Kidney tubule cell (primary cell): ENCODE measurements around the gene PHKB.
"Not testable (repeated sequence)": the region's sequence is repeated elsewhere in the genome, so short reads cannot be mapped to it uniquely, and the experiment has no call there.

ENCODE experiments used
- DNase-seq: peaks from one replicate; pipeline ENCODE4 v3.0.0-alpha.2; 2018; ENCODE audit warnings: low spot score

Gene PHKB

GRCh38 chr16:47625115-47625567 lies 164.0 kb downstream of the PHKB start:
- DNase-seq, result no peak

GRCh38 chr16:47626246-47626645 lies 165.1 kb downstream of the PHKB start:
- no peak for DNase-seq

- no peak for DNase-seq
These were observed 166.0 kb downstream of the PHKB start for GRCh38 chr16:47627085-47627639.

GRCh38 chr16:47627721-47628120 lies 166.6 kb downstream of the PHKB start:
- DNase-seq, result no peak

GRCh38 chr16:47631131-47631530 lies 170.0 kb downstream of the PHKB start:
- DNase-seq, result no peak

DNA sequence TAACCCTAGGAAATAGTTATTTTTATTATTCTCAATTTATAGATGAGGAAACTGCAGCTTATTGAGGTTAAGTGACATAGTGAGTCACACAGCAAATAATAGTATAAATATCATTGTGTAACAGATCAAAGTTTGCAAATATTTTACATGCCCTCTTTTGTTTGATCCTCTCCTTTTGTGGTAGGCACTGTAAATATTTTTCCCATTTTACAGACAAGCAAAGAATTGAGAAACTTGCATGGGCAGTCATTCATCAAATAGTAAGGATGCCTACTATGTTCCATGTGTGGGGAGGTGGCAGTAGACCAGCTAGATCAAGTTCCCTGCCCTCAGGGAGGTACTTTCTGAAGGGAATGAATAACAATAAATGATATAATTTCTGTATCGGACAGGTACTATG lies 173.0 kb downstream of the PHKB start:
- DNase-seq, result no peak

DNA sequence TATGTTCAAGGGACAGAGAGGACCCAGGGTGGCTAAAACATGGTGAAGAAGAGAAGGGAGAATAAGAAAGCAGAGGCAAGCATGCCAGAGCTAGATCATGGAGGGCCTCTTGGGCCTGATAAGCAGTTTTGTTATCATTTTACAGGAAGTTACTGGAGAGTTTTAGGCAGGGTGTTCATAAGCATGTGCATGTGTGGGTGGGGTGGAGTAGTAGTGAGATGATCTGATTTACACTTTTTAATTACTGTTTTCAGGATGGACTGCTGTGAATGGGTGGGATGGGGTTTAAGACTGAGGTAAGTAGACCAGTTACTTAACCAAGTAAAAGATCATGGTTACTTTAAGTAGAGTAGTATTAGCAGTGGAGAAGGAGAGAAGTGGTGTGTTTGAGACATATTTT lies 173.6 kb downstream of the PHKB start:
- no peak for DNase-seq

DNA sequence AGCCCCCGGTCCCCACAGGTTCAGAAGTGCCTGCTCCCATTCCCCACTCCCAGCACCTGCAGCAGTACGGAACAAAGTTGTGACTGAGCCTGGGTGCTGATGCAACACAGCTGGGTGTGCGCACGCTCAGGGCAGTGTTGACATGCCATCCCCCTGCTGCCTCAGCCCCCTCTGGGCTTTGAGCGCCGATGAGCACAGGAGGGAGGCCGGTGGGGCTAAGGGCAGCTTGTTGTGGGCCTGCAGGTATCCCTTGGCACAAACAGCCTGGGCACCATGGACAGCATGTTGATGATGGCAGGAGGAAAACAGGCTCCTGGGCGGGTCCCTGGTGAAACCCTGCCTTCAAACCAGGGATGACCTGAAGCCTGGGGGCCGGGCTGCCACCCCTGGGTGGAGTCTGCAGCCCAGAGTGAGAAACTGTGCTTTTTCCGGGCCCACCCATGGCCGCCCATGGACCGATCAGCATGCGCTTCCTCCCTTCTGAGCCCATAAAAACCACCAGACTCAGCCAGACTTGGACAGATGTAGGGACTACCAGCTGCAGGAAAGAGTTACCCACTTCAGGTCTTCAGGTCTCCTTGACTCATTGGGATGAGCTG lies 175.5 kb downstream of the PHKB start:
- no peak for DNase-seq

GRCh38 chr16:47638175-47638574 lies 177.0 kb downstream of the PHKB start:
- no peak for DNase-seq

DNA sequence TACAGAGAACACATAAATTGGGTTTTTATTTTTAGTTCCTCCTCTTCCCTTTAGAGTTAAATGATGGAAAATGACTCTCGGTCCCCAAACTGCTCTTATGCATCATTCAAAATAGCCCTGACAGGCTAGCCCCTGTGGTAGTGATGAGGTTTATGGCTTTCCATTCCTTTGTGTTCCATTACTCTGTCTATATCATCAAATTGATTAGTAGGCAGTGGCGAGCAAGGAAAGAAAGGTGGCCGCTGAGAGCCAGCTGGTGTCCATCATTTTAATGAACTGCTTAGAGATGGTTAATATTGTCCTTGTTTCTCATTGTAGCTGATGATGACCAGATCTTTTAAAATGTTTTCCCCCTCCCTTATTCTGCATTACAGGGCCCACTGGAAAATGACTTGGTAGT lies 179.5 kb downstream of the PHKB start:
- no peak for DNase-seq

DNA sequence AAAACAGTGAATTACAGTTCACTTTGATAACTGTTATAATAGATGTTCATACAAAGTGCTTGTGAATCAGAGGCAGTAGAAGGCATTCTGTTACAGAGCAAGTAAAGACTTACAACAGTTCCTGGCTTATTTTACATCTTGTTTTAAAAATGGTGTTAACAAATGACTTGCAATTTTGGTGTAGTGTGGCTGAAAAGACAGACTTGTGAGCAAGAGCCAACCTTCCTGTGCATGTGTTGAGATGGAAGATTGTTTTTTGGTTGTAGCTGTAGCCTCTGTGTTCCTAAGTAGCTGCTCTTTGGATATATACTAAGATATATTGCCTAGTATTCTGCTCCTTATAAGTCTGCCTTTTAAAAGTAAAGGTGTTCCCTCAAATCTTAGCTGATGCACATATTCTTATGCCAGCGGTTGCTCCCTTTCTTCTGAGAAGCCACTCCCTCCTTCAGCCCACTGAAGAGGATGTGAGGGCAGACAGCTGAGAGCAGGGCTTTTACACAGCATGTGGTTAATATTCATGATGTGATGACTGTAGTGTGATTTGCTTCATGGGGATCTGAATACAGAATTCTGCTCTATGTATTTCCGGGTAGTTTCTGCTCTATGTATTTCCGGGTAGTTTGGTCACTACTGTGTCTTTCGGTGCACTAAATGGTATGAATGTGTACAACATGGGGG lies 182.3 kb downstream of the PHKB start:
- no peak for DNase-seq

DNA sequence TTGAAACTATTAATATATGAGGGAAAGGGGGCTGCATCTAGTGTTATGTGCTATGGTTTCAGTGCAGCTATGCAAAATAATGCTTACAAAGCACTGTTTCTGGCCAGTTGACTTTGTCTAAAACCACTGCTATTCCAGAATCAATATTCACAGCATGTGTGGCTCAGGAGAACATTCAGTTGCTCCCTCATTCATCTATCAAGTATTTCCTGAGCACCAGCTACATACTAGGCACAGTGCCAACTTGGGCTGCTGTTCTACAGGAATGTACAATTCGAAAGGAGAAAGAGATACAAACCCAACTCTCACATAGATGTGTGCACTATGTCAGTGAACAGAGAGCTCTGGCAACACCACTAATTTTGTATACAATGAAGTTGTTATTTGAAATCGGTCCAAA lies 183.0 kb downstream of the PHKB start:
- peak; percentile 51 for DNase-seq

GRCh38 chr16:47644661-47645060 lies 183.5 kb downstream of the PHKB start:
- no peak for DNase-seq

- DNase-seq, result no peak
These were observed 185.8 kb downstream of the PHKB start for GRCh38 chr16:47646914-47647313.

GRCh38 chr16:47657032-47657431 lies 195.9 kb downstream of the PHKB start:
- DNase-seq, result no peak

- DNase-seq, result no peak
These were observed 196.8 kb downstream of the PHKB start for GRCh38 chr16:47657977-47658376.

DNA sequence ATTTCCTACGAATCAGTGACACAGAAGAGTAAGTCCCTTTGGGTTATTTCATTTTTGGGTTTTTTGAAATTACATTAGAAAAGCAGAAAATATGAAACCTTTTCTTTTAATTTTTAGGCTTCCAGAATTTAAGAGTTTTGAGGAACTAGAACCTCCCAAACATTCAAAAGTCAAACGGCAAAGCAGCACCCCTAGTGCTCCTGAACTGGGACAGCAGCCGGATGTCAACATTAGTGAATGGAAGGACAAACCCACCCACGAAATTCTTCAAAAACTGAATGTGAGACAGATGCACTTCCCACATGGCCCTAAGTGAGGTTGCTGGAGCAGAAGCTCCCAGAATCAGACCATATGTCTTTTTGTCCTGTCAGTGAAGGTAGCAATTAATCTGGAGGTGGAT lies 199.4 kb downstream of the PHKB start:
- no peak for DNase-seq

DNA sequence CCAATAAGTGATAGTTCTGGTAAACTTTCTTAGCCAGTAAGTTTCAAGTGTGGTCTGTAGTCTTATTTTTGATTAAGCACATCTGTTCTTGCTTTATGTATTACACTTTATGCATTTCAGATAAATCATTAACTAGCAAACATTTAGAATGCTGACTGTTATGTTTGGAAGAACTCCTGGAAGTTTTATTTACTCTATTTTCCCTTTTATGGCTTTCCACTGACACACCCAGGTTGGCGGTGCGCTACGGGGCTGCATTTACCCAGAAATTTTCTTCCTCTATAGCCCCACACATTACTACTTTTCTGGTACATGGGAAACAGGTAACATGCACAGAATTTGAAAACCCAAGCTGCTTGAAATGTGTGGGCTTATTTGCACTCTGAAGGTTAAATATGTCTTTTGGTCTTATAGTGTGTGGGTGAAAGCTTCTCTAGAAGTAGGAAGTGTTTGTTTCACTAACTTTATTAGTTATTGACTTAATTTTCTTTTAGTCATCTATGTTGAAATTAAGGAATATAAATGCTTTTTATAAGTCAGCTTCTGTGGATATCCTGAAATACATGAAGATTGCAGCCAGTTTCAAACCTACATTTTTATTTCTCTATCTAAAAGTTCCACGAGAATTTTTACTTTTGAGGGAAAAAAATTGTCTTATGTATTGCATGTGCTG lies 203.7 kb downstream of the PHKB start:
- no peak for DNase-seq

DNA sequence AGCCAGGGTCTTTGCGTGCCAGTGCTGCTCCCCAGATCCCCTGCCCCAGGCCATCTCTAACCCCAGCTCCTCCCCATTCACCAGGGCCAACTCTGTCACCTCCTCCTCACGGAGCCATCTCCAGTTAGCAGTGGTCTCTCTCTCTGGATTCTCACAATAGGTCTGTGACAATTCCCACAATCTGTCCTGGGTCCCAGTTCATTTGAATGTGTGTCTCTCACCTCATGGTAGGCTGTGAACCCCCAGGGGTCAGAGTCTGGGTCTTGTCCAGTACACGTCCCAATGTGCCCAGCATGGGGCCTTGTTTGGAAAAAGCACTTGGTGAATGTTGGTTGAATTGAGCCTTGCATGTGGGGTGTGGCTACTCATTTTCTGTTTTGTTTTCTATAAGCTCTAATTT lies 205.3 kb downstream of the PHKB start:
- no peak for DNase-seq

DNA sequence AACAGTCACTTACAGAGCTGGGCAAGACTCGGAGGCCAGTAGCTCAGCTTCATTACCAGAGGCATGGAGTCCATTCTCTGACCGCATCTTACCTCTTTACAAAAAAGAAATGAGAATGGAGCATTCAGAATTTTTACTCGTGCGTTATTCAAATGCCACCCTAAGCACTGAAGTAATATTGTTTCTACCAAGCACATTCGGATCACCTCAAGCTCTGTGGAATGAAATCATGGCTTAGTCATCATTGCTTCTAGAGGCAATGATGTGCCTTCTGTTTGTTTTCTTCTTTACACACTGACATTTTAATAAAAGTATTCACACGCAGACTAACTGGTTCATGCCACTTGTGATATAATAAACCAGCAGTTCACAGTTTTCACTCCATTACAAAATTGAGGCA lies 206.8 kb downstream of the PHKB start:
- DNase-seq, result no peak

DNA sequence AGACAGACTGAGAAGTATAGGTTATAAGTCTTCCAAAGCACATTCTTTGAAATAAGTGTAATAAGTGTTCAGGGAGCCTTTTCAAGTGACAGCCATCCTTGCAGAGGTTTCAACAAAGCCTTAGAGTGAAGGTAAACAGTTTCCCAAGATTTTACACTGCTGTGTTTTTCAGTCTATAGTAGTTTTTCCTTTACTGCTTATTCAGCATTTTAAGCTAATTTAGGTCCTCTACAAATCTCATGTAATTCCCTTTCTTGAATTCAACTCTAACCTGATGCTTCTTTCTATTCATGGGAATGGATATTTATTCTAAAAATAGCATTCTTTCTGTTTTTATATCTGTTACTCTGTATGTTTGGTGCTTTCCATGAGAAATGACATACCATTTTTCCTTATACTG lies 211.3 kb downstream of the PHKB start:
- no peak for DNase-seq

- no peak for DNase-seq
These were observed 215.6 kb downstream of the PHKB start for GRCh38 chr16:47676635-47677177.

DNA sequence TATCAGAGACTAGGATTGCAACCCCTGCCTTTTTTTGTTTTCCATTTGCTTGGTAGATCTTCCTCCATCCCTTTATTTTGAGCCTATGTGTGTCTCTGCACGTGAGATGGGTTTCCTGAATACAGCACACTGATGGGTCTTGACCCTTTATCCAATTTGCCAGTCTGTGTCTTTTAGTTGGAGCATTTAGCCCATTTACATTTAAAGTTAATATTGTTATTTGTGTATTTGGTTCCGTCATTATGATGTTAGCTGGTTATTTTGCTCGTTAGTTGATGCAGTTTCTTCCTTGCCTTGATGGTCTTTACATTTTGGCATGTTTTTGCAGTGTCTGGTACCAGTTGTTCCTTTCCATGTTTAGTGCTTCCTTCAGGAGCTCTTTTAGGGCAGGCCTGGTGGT lies 220.4 kb downstream of the PHKB start:
- DNase-seq, result not testable (repeated sequence)
